Measurements from ENCODE around the gene CSNK1G1. TPM values are rescaled to one million over a fixed set of nuclear protein-coding genes. Genes with fewer than 3 reads are reported as not detected.

The CSNK1G1 gene
- total RNA-seq, 2 experiments from 2014 or later = 16.7 to 20.4 TPM

- no peak for DNase-seq
- no peaks in the 10 kb centered on the region for H3K9me3 Mint-ChIP-seq
- H3K27ac Mint-ChIP-seq = peak overlapping the region; percentile 15
- H3K4me3 Mint-ChIP-seq = no peak overlapping the region
- no peak for ATAC-seq
- H3K36me3 Mint-ChIP-seq (ENCODE audit: low read depth) = peaks cover 14% of the 10 kb centered on the region
- H3K27me3 Mint-ChIP-seq = no peaks in the 10 kb centered on the region
- ChIA-PET POLR2A (interaction anchor here (1.4 kb wide), 1 partner anchor 81 kb away, joined by 3 read pairs; no protein-coding TSS in a partner anchor), CTCF (interaction anchor here (0.8 to 1.9 kb wide), 4 partner anchors 30 to 139 kb away, joined by 3 to 5 read pairs (median 4); no protein-coding TSS in a partner anchor)
- no peak for TF ChIP-seq CTCF (IDR thresholded peaks at IDR 0.05)
- H3K4me1 Mint-ChIP-seq (ENCODE audit: low read depth) = no peaks in the 10 kb centered on the region
- intact Hi-C loops (cut with micrococcal nuclease) = no loop called here
Measured at GRCh38 chr15:64216196-64216595, 139.8 kb downstream of the CSNK1G1 start.

- Mint-ChIP-seq H3K4me3 (no peak overlapping the region), H3K36me3 (ENCODE audit: low read depth) (peaks cover 14% of the 10 kb centered on the region), H3K27me3 (no peaks in the 10 kb centered on the region), H3K4me1 (ENCODE audit: low read depth) (peaks cover 8% of the 10 kb centered on the region), H3K9me3 (no peaks in the 10 kb centered on the region), H3K27ac (no peak overlapping the region)
- no peak for TF ChIP-seq CTCF (IDR thresholded peaks at IDR 0.05)
- ChIA-PET POLR2A (no interaction called here), CTCF (no interaction called here)
- ATAC-seq = no peak
- DNase-seq = no peak
- intact Hi-C loops (cut with micrococcal nuclease) = no loop called here
Measured at GRCh38 chr15:64213646-64214045, 142.3 kb downstream of the CSNK1G1 start.

GRCh38 chr15:64211696-64212095 lies 144.3 kb downstream of the CSNK1G1 start:
- H3K27ac Mint-ChIP-seq = no peak overlapping the region
- DNase-seq (no peak), ATAC-seq (no peak)
- ChIA-PET CTCF (no interaction called here), POLR2A (no interaction called here)
- intact Hi-C loops (cut with micrococcal nuclease) = no loop called here
- no peaks in the 10 kb centered on the region for H3K9me3 Mint-ChIP-seq
- no peaks in the 10 kb centered on the region for H3K27me3 Mint-ChIP-seq
- H3K36me3 Mint-ChIP-seq (ENCODE audit: low read depth) = peaks cover 14% of the 10 kb centered on the region
- peaks cover 8% of the 10 kb centered on the region for H3K4me1 Mint-ChIP-seq (ENCODE audit: low read depth)
- no peak for TF ChIP-seq CTCF (IDR thresholded peaks at IDR 0.05)
- no peak overlapping the region for H3K4me3 Mint-ChIP-seq

GRCh38 chr15:64210371-64210770 lies 145.6 kb downstream of the CSNK1G1 start:
- H3K27ac Mint-ChIP-seq = no peak overlapping the region
- POLR2A ChIA-PET = no interaction called here
- H3K9me3 Mint-ChIP-seq = no peaks in the 10 kb centered on the region
- H3K36me3 Mint-ChIP-seq (ENCODE audit: low read depth) = peaks cover 14% of the 10 kb centered on the region
- CTCF ChIA-PET = interaction anchor here (0.6 to 1.5 kb wide), 9 partner anchors 8 to 441 kb away, joined by 3 to 5 read pairs (median 3); no protein-coding TSS in a partner anchor
- intact Hi-C loops (cut with micrococcal nuclease) = no loop called here
- no peaks in the 10 kb centered on the region for H3K27me3 Mint-ChIP-seq
- DNase-seq = no peak
- H3K4me1 Mint-ChIP-seq (ENCODE audit: low read depth) = peaks cover 8% of the 10 kb centered on the region
- TF ChIP-seq CTCF (IDR thresholded peaks at IDR 0.05) = no peak
- no peak overlapping the region for H3K4me3 Mint-ChIP-seq
- ATAC-seq = no peak

GRCh38 chr15:64209680-64210334 lies 146.2 kb downstream of the CSNK1G1 start:
- peaks cover 18% of the 10 kb centered on the region for H3K36me3 Mint-ChIP-seq (ENCODE audit: low read depth)
- H3K27ac Mint-ChIP-seq = no peak overlapping the region
- peak; percentile 68 for TF ChIP-seq CTCF (IDR thresholded peaks at IDR 0.05)
- ChIA-PET CTCF (interaction anchor here (0.7 to 1.5 kb wide), 8 partner anchors 9 to 442 kb away, joined by 3 to 5 read pairs (median 3); no protein-coding TSS in a partner anchor), POLR2A (no interaction called here)
- intact Hi-C loops (cut with micrococcal nuclease) = loop anchor here (10.0 kb wide), 1 partner anchor 145 kb away; the partner anchor contains the start of gene CSNK1G1
- peak; percentile 7 for DNase-seq
- no peaks in the 10 kb centered on the region for H3K9me3 Mint-ChIP-seq
- H3K4me1 Mint-ChIP-seq (ENCODE audit: low read depth) = peaks cover 8% of the 10 kb centered on the region
- ATAC-seq = peak; percentile 81
- no peaks in the 10 kb centered on the region for H3K27me3 Mint-ChIP-seq
- no peak overlapping the region for H3K4me3 Mint-ChIP-seq

Data from activated CD8-positive, alpha-beta T cell treated with anti-CD3 and anti-CD28 coated beads for 36 hours (primary cell).